Activated naive CD8-positive, alpha-beta T cell treated with anti-CD3 and anti-CD28 coated beads, Interleukin-2, amount 50 U/mL, for 16 hours (primary cell): ENCODE data around the gene SUPT7L.
"Not testable (repeated sequence)": the region's sequence is repeated elsewhere in the genome, so short reads cannot be mapped to it uniquely, and the experiment has no call there.

Source experiments
- DNase-seq: peaks from one replicate; pipeline ENCODE4 v3.0.0-alpha.2; 2020; ENCODE audit warnings: low read depth, low spot score

Gene SUPT7L

GRCh38 chr2:27685577-27685976 is 22.2 kb upstream of the SUPT7L start:
- DNase-seq: no peak

GRCh38 chr2:27685006-27685405 is 21.6 kb upstream of the SUPT7L start:
- not testable (repeated sequence) for DNase-seq

GRCh38 chr2:27683390-27684071 is 20.1 kb upstream of the SUPT7L start:
- peak; percentile 89 for DNase-seq

- not testable (repeated sequence) for DNase-seq
Observed at GRCh38 chr2:27682334-27682771, 18.9 kb upstream of the SUPT7L start.

GRCh38 chr2:27681841-27682240 is 18.4 kb upstream of the SUPT7L start:
- no peak for DNase-seq

- no peak for DNase-seq
Observed at GRCh38 chr2:27680571-27680970, 17.2 kb upstream of the SUPT7L start.

GRCh38 chr2:27672723-27673486 is 9.5 kb upstream of the SUPT7L start:
- no peak for DNase-seq

GRCh38 chr2:27671235-27671634 is 7.8 kb upstream of the SUPT7L start:
- no peak for DNase-seq

GRCh38 chr2:27667446-27667845 is 4.0 kb upstream of the SUPT7L start:
- DNase-seq: no peak

- no peak for DNase-seq
Observed at GRCh38 chr2:27664622-27665363, 1.4 kb upstream of the SUPT7L start.

GRCh38 chr2:27664154-27664574 is 750 bp upstream of the SUPT7L start:
- DNase-seq: no peak

- no peak for DNase-seq
Observed at GRCh38 chr2:27661371-27661770, 2.0 kb downstream of the SUPT7L start.

- DNase-seq: no peak
Observed at GRCh38 chr2:27655155-27655951, 8.1 kb downstream of the SUPT7L start.

- no peak for DNase-seq
Observed at GRCh38 chr2:27653397-27653796, 10.0 kb downstream of the SUPT7L start.

- no peak for DNase-seq
Observed at GRCh38 chr2:27652790-27653189, 10.6 kb downstream of the SUPT7L start.

- DNase-seq: no peak
Observed at GRCh38 chr2:27652341-27652740, 11.1 kb downstream of the SUPT7L start.

- no peak for DNase-seq
Observed at GRCh38 chr2:27651056-27651455, 12.4 kb downstream of the SUPT7L start.

- no peak for DNase-seq
Observed at GRCh38 chr2:27647737-27648136, 15.7 kb downstream of the SUPT7L start.

- DNase-seq: no peak
Observed at GRCh38 chr2:27647289-27647688, 16.1 kb downstream of the SUPT7L start.

- no peak for DNase-seq
Observed at GRCh38 chr2:27645197-27645596, 18.2 kb downstream of the SUPT7L start.

GRCh38 chr2:27640722-27641245 is 22.6 kb downstream of the SUPT7L start:
- DNase-seq: no peak
